Immature natural killer cell (primary cell): ENCODE measurements around the gene NOX1. TPM values are rescaled to one million over a fixed set of nuclear protein-coding genes. Genes with fewer than 3 reads are reported as not detected.

ENCODE experiments used
- DNase-seq, 3 donors: peaks; one replicate each; pipeline ENCODE4 v3.0.0; 2022; ENCODE audit warnings: mixed read lengths in 1 of 3
- H3K27ac Mint-ChIP-seq, 6 donors: one replicate each; pipeline ENCODE4 v1.8.0; 2020; ENCODE audit warnings: mixed read lengths in 6 of 6, mild to moderate bottlenecking in 5 of 6, inconsistent platforms in 4 of 6, moderate library complexity in 3 of 6
- H3K27me3 Mint-ChIP-seq, 3 donors: one replicate each; pipeline ENCODE4 v1.8.0; 2020 to 2021; ENCODE audit warnings: low read depth in 3 of 3, mild to moderate bottlenecking in 3 of 3, mixed read lengths in 3 of 3, moderate library complexity in 3 of 3, inconsistent platforms in 1 of 3
- H3K36me3 Mint-ChIP-seq, 3 donors: one replicate each; pipeline ENCODE4 v1.8.0; 2020; ENCODE audit warnings: mixed read lengths in 3 of 3, inconsistent platforms in 2 of 3, mild to moderate bottlenecking in 2 of 3
- H3K4me1 Mint-ChIP-seq, 2 donors: one replicate each; pipeline ENCODE4 v1.8.0; 2020; ENCODE audit warnings: inconsistent platforms in 2 of 2, mild to moderate bottlenecking in 2 of 2, mixed read lengths in 2 of 2, moderate library complexity in 1 of 2
- H3K4me3 Mint-ChIP-seq, 5 donors: one replicate each; pipeline ENCODE4 v1.8.0; 2020; ENCODE audit warnings: mild to moderate bottlenecking in 5 of 5, mixed read lengths in 5 of 5, inconsistent platforms in 3 of 5, moderate library complexity in 3 of 5
- H3K9me3 Mint-ChIP-seq, 6 donors: one replicate each; pipeline ENCODE4 v1.8.0; 2020; ENCODE audit warnings: mild to moderate bottlenecking in 6 of 6, mixed read lengths in 6 of 6, inconsistent platforms in 4 of 6, moderate library complexity in 3 of 6
- polyA plus RNA-seq, 3 donors: library from polyadenylated mRNA; unstranded; fragments of 300-500 nt; fragmentation: Illumina TruSeq; gene quantifications; one replicate each; pipeline ENCODE4 v1.2.3, GENCODE V29; 2021

NOX1 gene
- not detected for polyA plus RNA-seq

DNA sequence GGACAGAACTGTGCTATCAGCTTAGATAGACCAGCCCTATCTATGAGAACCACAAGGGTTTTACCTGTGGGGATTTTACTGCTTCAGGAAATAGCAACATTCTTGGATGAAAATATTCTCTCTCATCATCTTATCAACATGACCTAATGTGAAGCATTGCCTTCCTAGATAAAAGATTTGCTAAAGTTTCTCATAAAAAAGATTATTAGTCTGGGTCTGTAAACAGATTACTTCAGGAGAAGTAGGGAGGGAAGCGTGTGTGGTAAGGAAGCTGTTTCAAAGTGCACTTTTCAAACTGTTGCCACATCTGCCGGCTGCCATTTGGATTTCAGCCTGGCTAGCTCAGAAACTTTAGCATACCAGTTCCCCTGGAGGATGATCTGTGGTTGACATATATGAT is at the start of gene NOX1:
NOX1 (minus strand) TSS at position 35 of the 400 bp plus-strand sequence. CDS start 220 bp downstream, outside the sequence.
- Mint-ChIP-seq H3K4me1 (no peaks in the 10 kb centered on the region), H3K27ac (no peak within 1 kb of the TSS), H3K27me3 (peaks cover under 1 to 6% (median 1%) of the 10 kb centered on the region in 3 donors), H3K9me3 (peaks cover 0 to 2% (median 0%) of the 10 kb centered on the region in 6 donors), H3K36me3 (no peaks in the 10 kb centered on the region), H3K4me3 (no peak within 1 kb of the TSS)
- no peak for DNase-seq

DNA sequence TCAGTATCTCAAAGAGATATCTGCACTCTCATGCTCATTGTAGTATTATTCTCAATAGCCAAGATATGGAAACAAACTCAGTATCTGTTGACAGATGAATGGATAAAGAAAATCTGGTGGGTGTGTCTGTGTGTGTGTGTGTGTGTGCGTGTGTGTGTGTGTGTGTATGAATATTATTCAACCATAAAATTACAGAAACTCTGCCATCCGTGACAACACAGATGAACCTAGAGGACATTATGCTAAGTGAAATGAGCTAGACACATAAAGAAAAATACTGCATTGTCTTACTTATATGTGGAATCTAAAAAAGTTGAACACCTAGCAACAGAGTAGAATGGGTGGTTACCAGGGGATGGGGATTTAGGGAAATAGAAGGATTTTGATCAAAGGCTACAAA is 41.4 kb upstream of the NOX1 start:
- no peaks in the 10 kb centered on the region for H3K36me3 Mint-ChIP-seq
- no peak overlapping the region for H3K4me3 Mint-ChIP-seq
- H3K27ac Mint-ChIP-seq: no peak overlapping the region
- DNase-seq: no peak
- peaks cover 1 to 9% (median 2%) of the 10 kb centered on the region in 3 donors for H3K27me3 Mint-ChIP-seq
- no peaks in the 10 kb centered on the region for H3K4me1 Mint-ChIP-seq
- H3K9me3 Mint-ChIP-seq: no peaks in the 10 kb centered on the region

DNA sequence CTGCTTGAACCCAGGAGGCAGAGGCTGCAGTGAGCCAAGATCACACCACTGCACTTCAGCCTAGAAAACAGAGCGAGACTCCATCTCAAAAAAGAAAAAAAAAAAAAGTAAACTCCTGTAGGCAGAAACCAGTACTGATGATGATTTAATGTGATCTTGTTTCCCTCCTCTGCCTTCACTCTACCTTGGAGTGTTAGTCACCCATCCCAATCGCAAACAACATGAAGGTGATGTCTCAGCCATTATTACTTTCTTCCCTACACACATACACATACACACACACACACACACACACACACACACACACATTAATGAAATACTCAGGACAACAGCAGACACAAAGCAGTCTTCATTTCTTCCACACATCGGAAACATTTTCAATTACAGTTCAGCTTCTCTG is 39.0 kb upstream of the NOX1 start:
- Mint-ChIP-seq H3K9me3 (no peaks in the 10 kb centered on the region), H3K27ac (no peak overlapping the region), H3K4me3 (no peak overlapping the region), H3K27me3 (peaks cover 1 to 9% (median 2%) of the 10 kb centered on the region in 3 donors), H3K36me3 (no peaks in the 10 kb centered on the region), H3K4me1 (no peaks in the 10 kb centered on the region)
- DNase-seq: no peak

DNA sequence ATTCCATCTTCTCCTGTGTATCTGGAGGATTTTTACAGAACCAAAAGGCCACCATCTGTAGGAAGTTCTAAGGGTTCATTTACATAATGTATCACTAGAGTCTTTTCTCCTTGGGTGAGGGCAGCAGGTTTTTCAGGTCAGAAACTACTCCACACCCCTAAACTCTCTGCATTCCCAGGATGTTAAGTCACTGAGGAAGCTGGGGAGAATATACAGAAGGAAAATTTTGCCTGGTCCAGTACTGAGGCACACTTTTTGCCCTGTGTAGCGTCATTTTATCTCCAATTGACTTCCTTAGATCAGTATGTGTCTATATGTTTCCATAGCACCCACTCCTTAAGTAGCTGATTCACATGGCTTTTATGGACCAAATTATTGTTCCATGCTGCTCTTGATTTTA is 37.6 kb upstream of the NOX1 start:
- no peak overlapping the region for H3K27ac Mint-ChIP-seq
- H3K4me3 Mint-ChIP-seq: no peak overlapping the region
- no peaks in the 10 kb centered on the region for H3K4me1 Mint-ChIP-seq
- no peaks in the 10 kb centered on the region for H3K36me3 Mint-ChIP-seq
- no peak for DNase-seq
- peaks cover 1 to 5% (median 2%) of the 10 kb centered on the region in 3 donors for H3K27me3 Mint-ChIP-seq
- H3K9me3 Mint-ChIP-seq: no peaks in the 10 kb centered on the region

DNA sequence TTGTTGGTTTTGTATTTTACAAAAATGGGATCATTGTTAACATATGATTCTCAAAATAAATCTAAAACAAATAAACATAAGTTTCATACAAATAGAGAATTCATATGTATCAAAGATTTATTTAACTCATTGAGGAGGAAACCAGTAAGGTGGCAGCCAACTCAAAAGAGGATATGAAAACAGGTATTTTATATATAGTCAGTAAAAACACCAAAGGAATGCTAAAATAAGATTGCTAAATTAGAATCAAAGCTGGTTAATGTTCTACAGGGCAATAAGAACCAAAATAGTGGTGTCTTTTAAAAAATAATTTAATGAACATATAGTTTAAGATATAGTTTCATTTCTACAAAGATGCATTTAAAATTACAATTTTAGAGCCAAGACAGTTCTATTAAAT is 31.5 kb upstream of the NOX1 start:
- Mint-ChIP-seq H3K4me3 (no peak overlapping the region), H3K27me3 (peaks cover 0 to 2% (median 2%) of the 10 kb centered on the region in 3 donors), H3K27ac (no peak overlapping the region), H3K36me3 (no peaks in the 10 kb centered on the region), H3K4me1 (no peaks in the 10 kb centered on the region), H3K9me3 (no peaks in the 10 kb centered on the region)
- no peak for DNase-seq

DNA sequence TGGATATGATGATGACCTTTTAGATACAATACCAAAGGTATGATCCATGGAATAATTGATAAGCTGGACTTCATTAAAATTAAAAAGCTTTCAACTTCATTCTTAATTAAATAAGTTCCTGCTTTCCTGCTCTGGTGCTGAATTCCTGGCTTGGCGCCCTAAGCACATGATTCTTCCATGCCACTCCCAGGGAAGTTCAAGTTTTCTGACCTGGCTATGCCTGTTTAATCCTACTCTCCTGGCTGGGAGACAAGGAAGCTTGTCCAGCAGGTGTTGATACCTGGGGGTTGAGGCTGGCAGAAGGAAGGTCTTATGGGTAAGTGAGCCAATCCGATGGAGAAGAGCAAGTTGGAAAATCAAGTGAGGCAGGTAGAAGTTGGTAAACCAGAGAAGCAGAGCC is 30.3 kb upstream of the NOX1 start:
- Mint-ChIP-seq H3K36me3 (no peaks in the 10 kb centered on the region), H3K4me3 (no peak overlapping the region), H3K9me3 (no peaks in the 10 kb centered on the region), H3K4me1 (no peaks in the 10 kb centered on the region), H3K27ac (no peak overlapping the region), H3K27me3 (peaks cover 0 to 2% (median 2%) of the 10 kb centered on the region in 3 donors)
- no peak for DNase-seq

DNA sequence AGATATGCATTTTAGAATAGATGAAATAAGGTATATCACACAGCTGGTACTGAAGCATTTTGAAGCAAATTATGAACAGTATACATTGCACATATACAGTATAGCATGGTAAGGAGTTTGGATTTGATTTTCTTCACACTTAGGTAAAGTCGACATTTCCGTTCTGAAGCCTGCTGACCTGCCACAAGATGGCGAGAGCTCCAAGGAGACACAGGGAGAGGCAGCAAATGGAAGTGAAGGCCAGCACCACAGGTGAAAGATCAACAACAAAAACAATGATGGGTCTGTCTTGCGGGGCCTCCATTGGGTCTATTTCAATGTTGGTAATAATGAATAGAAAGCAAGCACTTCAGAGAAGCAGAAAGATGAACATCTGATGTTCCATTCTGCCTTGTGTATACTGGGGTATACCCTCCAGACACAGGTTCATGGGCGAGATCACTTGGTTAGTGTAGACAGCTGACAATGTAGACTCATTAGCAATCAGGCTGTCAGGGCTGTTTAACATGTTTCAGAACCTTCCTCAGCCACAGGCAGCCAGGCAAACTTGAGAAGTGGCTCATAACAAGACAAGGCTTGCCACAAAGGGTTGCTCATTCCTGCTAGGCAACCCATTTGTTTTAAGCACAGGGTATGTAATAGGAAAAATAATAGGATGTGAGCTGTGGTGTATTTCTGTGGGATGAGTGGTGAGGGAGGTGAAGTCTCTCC is 21.4 kb upstream of the NOX1 start:
- Mint-ChIP-seq H3K9me3 (no peaks in the 10 kb centered on the region), H3K4me3 (no peak overlapping the region), H3K27me3 (peaks cover 0 to 5% (median 5%) of the 10 kb centered on the region in 3 donors), H3K36me3 (no peaks in the 10 kb centered on the region), H3K4me1 (no peaks in the 10 kb centered on the region), H3K27ac (no peak overlapping the region)
- DNase-seq: no peak

DNA sequence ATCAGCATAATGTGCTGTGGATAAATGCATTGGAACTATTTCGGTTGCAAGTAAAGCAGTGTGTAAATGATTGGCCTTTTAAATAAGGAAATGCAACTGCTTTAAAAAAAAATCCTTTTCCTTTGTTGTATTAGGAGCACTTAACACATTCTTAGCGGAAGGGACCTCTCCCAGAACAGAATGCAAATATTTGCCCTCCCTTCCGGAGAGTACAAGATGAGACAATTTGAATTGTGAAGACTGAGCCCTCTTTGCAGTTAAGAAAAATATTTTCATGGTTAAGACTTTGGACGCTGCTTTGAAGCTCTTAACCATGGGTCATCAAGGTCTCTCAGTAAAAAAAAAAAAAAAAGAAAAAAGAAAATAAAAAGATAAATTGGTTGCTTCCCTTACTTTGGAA is 9.5 kb upstream of the NOX1 start:
- no peaks in the 10 kb centered on the region for H3K9me3 Mint-ChIP-seq
- no peaks in the 10 kb centered on the region for H3K4me1 Mint-ChIP-seq
- H3K27ac Mint-ChIP-seq: no peak overlapping the region
- DNase-seq: no peak
- H3K36me3 Mint-ChIP-seq: no peaks in the 10 kb centered on the region
- H3K27me3 Mint-ChIP-seq: peaks cover 0 to 6% (median 5%) of the 10 kb centered on the region in 3 donors
- H3K4me3 Mint-ChIP-seq: no peak overlapping the region

DNA sequence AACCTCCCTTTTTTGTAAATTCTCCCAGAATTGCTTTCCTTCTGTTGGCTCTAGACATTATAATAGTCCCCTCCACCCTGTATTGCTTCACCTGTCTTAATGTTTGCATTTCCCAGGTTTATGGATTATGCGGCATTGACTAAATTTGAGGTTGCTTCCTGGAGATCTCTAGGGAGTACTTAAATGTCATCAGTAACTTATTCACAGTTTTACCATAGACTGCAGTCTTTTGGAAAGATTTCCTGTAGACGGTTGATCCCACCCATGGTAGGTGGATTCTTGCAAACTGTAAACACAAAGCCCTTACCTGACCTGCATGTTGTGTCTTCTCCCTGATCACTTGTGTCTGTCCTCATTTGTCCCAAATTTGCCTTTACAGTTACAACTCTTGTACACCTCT is 6.2 kb upstream of the NOX1 start:
- Mint-ChIP-seq H3K4me1 (no peaks in the 10 kb centered on the region), H3K36me3 (no peaks in the 10 kb centered on the region), H3K9me3 (no peaks in the 10 kb centered on the region), H3K4me3 (no peak overlapping the region), H3K27me3 (peaks cover 0 to 3% (median 2%) of the 10 kb centered on the region in 3 donors), H3K27ac (no peak overlapping the region)
- no peak for DNase-seq

DNA sequence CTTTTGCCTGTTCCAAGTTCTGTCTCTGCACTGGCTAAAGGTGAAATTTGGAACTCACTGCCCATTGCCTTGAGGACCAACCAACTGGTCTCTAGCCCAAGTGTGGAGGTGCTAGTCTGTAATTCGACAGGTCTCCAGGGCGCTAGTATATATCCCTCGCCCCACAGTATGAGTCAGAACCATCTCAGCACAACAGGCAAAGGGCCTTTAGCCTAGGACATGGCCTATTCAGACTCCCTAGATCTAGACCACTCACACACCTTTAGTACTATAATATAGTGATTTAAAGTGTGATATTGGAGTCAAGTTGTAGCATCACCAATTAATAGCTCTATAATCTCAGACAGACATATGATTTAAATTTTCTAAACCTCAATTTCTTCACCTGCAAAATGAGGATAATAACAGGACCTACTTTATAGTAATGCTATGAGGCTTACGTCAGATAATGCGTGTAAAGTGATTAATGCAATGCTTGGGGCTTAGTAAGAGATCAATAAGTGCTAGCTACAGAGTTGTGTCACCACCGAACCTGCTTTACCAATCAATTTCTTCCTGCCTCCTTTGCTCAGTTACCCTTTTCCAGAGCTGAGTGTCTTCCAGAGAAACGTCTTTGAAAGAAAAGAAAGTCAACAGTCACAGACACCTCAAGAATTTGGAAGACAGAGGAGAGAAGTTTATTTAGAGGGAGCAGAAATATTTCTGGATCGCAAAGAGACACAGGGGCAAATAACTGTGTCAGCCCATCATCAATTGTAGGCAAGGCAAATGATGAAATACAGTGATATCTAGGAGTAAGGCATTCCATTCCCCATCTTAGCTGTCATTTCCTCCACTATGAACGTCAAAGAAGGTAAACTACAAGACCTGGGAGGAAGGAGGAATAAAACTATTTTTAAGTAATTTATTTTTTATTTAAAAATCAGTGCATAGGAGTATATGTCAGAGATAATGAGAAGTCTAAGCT is 2.3 kb downstream of the NOX1 start:
- Mint-ChIP-seq H3K36me3 (no peaks in the 10 kb centered on the region), H3K4me1 (no peaks in the 10 kb centered on the region), H3K27me3 (peaks cover 0 to 6% (median 1%) of the 10 kb centered on the region in 3 donors), H3K4me3 (no peak overlapping the region), H3K9me3 (peaks cover 0 to 2% (median 0%) of the 10 kb centered on the region in 6 donors), H3K27ac (no peak overlapping the region)
- no peak for DNase-seq

DNA sequence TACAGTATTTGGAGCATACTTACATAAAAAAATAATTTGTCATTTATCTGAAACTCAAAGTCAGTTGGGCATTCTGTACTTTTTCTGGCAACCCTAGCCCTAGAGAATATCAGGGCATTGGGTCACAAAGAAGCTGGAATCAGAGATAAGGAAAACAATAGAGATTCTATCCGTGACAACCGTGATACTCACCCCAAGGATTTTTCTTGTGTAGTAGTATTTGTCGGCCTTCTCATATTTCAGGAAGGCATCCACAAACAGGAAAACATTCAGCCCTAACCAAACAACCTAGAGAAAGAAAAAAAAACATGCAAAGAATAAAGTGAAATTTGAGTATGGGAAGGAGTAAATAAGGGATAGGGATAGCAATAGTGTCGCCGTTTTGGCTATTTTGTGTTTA is 3.6 kb downstream of the NOX1 start:
- Mint-ChIP-seq H3K36me3 (no peaks in the 10 kb centered on the region), H3K4me1 (no peaks in the 10 kb centered on the region), H3K27ac (no peak overlapping the region), H3K9me3 (peaks cover 0 to 2% (median 0%) of the 10 kb centered on the region in 6 donors), H3K4me3 (no peak overlapping the region), H3K27me3 (peaks cover 0 to 9% (median 1%) of the 10 kb centered on the region in 3 donors)
- DNase-seq: no peak

DNA sequence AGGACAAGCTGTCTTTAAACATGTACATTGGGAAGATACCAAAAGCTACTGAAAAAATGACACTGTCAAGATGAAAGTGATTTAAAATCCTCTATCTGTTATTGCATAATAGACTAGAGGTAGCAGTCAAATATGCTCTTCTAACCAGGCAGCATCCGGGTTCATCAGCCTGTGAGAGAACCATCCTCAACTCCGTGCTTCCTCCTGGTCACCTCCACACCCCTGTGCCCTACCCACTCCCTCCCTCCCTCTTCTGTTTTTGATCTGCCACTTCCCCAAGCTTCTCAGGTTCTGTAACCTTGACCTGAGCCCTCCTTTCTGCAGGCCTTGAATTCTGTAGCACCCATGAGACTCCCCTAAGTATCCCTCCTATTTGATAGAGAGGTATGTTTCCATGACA is 5.9 kb downstream of the NOX1 start:
- no peak overlapping the region for H3K27ac Mint-ChIP-seq
- no peaks in the 10 kb centered on the region for H3K4me1 Mint-ChIP-seq
- no peaks in the 10 kb centered on the region for H3K9me3 Mint-ChIP-seq
- DNase-seq: no peak
- no peak overlapping the region for H3K4me3 Mint-ChIP-seq
- H3K36me3 Mint-ChIP-seq: no peaks in the 10 kb centered on the region
- H3K27me3 Mint-ChIP-seq: peaks cover 0 to 9% (median 1%) of the 10 kb centered on the region in 3 donors

DNA sequence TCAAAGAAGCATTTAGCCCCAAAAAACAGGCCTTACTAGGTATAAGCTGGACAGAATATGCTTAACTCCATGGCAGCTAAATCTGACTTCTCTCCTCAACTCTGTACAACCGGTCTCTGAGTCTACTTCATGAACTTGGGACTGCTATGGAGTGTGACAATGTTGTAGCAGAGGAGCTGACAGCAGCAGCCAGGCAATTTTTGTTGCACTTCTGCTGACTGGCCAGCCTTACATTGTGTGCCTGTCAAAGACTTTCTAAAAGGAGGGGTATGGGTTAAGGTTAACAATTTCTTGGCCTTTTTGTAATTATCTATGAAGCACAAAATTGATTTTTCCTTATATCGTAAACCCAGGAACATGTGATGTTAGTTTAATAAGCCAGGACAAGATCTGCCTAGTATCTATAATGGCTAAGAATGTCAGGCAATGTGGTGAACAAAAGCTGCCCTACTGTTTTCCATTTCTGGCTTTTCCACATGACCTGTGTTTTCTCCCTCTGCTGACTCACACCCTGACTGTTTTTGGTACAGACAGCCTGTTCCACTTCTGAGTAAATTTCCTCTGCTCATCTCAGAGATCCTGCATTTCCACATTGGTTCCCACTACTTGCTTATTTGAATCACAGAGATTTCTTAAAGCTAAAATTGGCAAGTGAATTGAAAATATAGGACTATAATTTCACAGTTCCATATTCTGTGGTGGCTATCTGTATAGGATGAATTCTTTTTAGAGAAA is 9.3 kb downstream of the NOX1 start:
- no peak overlapping the region for H3K27ac Mint-ChIP-seq
- H3K36me3 Mint-ChIP-seq: no peaks in the 10 kb centered on the region
- H3K9me3 Mint-ChIP-seq: no peaks in the 10 kb centered on the region
- peaks cover 0 to 10% (median 0%) of the 10 kb centered on the region in 3 donors for H3K27me3 Mint-ChIP-seq
- no peak for DNase-seq
- H3K4me3 Mint-ChIP-seq: no peak overlapping the region
- no peaks in the 10 kb centered on the region for H3K4me1 Mint-ChIP-seq
